GM23338 (cell line): ENCODE measurements around the gene HEY2. TPM values are rescaled to one million over a fixed set of nuclear protein-coding genes. Genes with fewer than 3 reads are reported as not detected.

Experiments used
- CREB1 ChIP-seq: fragments of 250-450 bp; sonication (Bioruptor Pico); IDR thresholded peaks from 2 replicates; pipeline ENCODE4 v1.5.0; 2020; ENCODE audit warnings: low read depth, mild to moderate bottlenecking, moderate library complexity
- EZH2 ChIP-seq: fragments of 200-600 bp; sonication (generic); IDR thresholded peaks from one replicate; pipeline ENCODE4 v1.8.0; 2017; ENCODE audit warnings: antibody characterized with exemption, mild to moderate bottlenecking, low read depth; ENCODE audit not compliant: unreplicated experiment
- EZH2phosphoT487 ChIP-seq: fragments of 200-600 bp; sonication (generic); IDR thresholded peaks from one replicate; pipeline ENCODE4 v1.8.1; 2018; ENCODE audit warnings: antibody characterized with exemption; ENCODE audit not compliant: unreplicated experiment
- JUNB ChIP-seq: IDR thresholded peaks from one replicate; pipeline ENCODE4 v1.6.1; 2016; ENCODE audit warnings: antibody characterized with exemption; ENCODE audit not compliant: unreplicated experiment
- NANOG ChIP-seq: IDR thresholded peaks from 2 replicates; pipeline ENCODE4 v1.6.1; 2016; ENCODE audit warnings: antibody characterized with exemption, borderline replicate concordance
- ZNF114 ChIP-seq: fragments of 250-450 bp; sonication (Bioruptor Pico); IDR thresholded peaks from 2 replicates; pipeline ENCODE4 v1.5.0; 2020; ENCODE audit warnings: mild to moderate bottlenecking, moderate library complexity
- ZNF331 ChIP-seq: fragments of 250-450 bp; sonication (Bioruptor Pico); IDR thresholded peaks from 2 replicates; pipeline ENCODE4 v1.5.0; 2020; ENCODE audit warnings: low read depth, mild to moderate bottlenecking, moderate library complexity
- polyA plus RNA-seq: library from polyadenylated mRNA; unstranded; fragments of >200 nt; fragmentation: Nextera tagmentation; extraction: Ambion mirVana; gene quantifications from 2 replicates; pipeline ENCODE4 v1.2.1, GENCODE V29; 2016
- total RNA-seq: library from RNA; depleted of rRNA; stranded (reverse); fragments of >200 nt; shearing (Covaris generic); gene quantifications from 2 replicates; pipeline ENCODE4 v1.2.3, GENCODE V29; 2014
- TF ChIP-seq, protein P1 (sequence below): fragments of 250-450 bp; sonication (Bioruptor Pico); IDR thresholded peaks from 2 replicates; pipeline ENCODE4 v1.5.0; 2020; ENCODE audit warnings: mild to moderate bottlenecking, moderate library complexity
- TF ChIP-seq, protein P2 (sequence below): IDR thresholded peaks from 2 replicates; pipeline ENCODE4 v1.6.1; 2016; ENCODE audit warnings: antibody characterized with exemption
- TF ChIP-seq, protein P3 (sequence below), 2 experiments: fragments of 200-600 bp in 1 of 2; sonication (generic) in 1 of 2; conservative IDR thresholded peaks; 2 replicates each; pipeline versions ENCODE4 v1.5.1 to v1.6.1; 2016 to 2017; ENCODE audit warnings: antibody characterized with exemption in 2 of 2, low read depth in 2 of 2, mild to moderate bottlenecking in 2 of 2, moderate library complexity in 1 of 2

The HEY2 gene
- total and polyA plus RNA-seq, 2 experiments from 2014 or later: 4.3 to 8.5 TPM

DNA sequence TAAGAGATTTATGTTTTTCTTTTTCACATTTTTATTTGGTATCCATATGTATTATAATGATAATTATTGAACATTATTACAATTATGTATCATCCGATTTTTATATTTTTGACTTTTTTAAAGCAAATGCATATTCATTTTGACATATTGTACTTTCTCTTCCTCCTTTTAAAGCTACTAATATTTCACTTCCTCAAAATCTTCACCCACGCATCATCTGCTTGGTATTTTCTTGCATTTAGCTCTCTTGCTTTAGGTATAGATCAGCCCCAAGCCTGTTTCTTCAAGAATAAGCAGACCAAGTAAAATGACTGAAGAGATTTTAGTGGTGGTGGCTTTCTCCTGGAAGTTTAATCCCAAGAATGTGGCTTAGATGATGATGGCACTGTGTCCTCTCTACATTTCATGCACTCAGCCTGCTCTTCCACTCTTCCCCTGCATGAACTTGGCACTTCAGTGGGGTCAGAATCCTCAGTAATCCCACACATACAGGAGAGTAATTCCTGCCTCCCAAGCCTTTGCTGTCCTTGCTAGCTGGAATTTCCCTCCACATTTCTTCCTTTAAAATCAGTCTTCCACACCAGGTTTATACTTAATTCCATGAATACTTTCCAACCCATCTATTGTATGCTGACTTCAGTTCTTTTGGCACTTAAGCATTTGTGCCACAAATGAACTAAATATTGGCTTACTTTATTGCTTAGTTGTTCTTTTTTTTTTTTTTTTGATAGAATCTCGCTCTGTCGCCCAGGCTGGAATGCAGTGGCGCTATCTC lies 49.5 kb downstream of the HEY2 start (continued):
- TF ChIP-seq, protein P1, sequence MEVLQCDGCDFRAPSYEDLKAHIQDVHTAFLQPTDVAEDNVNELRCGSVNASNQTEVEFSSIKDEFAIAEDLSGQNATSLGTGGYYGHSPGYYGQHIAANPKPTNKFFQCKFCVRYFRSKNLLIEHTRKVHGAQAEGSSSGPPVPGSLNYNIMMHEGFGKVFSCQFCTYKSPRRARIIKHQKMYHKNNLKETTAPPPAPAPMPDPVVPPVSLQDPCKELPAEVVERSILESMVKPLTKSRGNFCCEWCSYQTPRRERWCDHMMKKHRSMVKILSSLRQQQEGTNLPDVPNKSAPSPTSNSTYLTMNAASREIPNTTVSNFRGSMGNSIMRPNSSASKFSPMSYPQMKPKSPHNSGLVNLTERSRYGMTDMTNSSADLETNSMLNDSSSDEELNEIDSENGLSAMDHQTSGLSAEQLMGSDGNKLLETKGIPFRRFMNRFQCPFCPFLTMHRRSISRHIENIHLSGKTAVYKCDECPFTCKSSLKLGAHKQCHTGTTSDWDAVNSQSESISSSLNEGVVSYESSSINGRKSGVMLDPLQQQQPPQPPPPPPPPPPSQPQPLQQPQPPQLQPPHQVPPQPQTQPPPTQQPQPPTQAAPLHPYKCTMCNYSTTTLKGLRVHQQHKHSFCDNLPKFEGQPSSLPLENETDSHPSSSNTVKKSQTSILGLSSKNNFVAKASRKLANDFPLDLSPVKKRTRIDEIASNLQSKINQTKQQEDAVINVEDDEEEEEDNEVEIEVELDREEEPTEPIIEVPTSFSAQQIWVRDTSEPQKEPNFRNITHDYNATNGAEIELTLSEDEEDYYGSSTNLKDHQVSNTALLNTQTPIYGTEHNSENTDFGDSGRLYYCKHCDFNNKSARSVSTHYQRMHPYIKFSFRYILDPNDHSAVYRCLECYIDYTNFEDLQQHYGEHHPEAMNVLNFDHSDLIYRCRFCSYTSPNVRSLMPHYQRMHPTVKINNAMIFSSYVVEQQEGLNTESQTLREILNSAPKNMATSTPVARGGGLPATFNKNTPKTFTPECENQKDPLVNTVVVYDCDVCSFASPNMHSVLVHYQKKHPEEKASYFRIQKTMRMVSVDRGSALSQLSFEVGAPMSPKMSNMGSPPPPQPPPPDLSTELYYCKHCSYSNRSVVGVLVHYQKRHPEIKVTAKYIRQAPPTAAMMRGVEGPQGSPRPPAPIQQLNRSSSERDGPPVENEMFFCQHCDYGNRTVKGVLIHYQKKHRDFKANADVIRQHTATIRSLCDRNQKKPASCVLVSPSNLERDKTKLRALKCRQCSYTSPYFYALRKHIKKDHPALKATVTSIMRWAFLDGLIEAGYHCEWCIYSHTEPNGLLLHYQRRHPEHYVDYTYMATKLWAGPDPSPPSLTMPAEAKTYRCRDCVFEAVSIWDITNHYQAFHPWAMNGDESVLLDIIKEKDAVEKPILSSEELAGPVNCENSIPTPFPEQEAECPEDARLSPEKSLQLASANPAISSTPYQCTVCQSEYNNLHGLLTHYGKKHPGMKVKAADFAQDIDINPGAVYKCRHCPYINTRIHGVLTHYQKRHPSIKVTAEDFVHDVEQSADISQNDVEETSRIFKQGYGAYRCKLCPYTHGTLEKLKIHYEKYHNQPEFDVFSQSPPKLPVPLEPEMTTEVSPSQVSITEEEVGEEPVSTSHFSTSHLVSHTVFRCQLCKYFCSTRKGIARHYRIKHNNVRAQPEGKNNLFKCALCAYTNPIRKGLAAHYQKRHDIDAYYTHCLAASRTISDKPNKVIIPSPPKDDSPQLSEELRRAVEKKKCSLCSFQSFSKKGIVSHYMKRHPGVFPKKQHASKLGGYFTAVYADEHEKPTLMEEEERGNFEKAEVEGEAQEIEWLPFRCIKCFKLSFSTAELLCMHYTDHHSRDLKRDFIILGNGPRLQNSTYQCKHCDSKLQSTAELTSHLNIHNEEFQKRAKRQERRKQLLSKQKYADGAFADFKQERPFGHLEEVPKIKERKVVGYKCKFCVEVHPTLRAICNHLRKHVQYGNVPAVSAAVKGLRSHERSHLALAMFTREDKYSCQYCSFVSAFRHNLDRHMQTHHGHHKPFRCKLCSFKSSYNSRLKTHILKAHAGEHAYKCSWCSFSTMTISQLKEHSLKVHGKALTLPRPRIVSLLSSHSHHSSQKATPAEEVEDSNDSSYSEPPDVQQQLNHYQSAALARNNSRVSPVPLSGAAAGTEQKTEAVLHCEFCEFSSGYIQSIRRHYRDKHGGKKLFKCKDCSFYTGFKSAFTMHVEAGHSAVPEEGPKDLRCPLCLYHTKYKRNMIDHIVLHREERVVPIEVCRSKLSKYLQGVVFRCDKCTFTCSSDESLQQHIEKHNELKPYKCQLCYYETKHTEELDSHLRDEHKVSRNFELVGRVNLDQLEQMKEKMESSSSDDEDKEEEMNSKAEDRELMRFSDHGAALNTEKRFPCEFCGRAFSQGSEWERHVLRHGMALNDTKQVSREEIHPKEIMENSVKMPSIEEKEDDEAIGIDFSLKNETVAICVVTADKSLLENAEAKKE (CRISPR knock-in tag): no peak
- TF ChIP-seq, protein P2, sequence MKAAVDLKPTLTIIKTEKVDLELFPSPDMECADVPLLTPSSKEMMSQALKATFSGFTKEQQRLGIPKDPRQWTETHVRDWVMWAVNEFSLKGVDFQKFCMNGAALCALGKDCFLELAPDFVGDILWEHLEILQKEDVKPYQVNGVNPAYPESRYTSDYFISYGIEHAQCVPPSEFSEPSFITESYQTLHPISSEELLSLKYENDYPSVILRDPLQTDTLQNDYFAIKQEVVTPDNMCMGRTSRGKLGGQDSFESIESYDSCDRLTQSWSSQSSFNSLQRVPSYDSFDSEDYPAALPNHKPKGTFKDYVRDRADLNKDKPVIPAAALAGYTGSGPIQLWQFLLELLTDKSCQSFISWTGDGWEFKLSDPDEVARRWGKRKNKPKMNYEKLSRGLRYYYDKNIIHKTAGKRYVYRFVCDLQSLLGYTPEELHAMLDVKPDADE: no peak
- TF ChIP-seq, protein P3, sequence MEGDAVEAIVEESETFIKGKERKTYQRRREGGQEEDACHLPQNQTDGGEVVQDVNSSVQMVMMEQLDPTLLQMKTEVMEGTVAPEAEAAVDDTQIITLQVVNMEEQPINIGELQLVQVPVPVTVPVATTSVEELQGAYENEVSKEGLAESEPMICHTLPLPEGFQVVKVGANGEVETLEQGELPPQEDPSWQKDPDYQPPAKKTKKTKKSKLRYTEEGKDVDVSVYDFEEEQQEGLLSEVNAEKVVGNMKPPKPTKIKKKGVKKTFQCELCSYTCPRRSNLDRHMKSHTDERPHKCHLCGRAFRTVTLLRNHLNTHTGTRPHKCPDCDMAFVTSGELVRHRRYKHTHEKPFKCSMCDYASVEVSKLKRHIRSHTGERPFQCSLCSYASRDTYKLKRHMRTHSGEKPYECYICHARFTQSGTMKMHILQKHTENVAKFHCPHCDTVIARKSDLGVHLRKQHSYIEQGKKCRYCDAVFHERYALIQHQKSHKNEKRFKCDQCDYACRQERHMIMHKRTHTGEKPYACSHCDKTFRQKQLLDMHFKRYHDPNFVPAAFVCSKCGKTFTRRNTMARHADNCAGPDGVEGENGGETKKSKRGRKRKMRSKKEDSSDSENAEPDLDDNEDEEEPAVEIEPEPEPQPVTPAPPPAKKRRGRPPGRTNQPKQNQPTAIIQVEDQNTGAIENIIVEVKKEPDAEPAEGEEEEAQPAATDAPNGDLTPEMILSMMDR (conservative IDR thresholded peaks at IDR 0.05; ENCODE audit: low read depth in 2 of 2): no peak
- TF ChIP-seq NANOG: no peak
- TF ChIP-seq ZNF114 (CRISPR knock-in tag): no peak
- TF ChIP-seq CREB1 (CRISPR knock-in tag): no peak
- no peak for TF ChIP-seq EZH2phosphoT487
- TF ChIP-seq JUNB: no peak
- no peak for TF ChIP-seq EZH2
- no peak for TF ChIP-seq ZNF331 (CRISPR knock-in tag)
